Activated naive CD4-positive, alpha-beta T cell (primary cell): ENCODE data around the gene FGF9.
A peak's percentile ranks its signal among the peaks of the same experiment; 100 is the strongest.

Source experiments
- DNase-seq, 4 experiments: peaks; one replicate each; lab custom pipeline; 2025; lab: John Stamatoyannopoulos, UW

The FGF9 gene

DNA sequence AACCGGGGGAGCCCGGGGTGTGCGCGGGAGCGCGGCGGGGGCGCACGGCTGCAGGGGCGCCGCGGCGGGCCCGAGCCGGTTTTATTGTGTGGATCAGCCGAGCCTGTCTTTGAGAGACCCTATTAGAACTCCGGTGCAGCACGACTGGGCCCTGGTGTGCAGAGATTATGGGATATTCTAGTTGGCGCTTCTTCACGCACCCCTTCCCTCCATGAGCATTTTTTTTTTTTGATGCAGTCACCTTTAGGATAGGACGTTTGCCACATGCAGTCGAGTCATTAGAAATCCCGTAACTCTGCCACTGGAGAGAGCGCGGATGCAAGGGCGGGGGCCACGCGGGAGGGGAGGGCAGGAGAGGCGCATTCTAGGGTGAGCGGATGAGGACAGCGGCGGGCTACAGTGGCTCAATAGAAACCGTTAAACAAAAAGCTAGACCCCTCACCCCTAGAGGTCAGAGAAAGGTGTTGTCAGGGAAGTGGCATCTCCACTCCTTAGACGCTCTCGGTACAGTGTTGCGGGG is 3.7 kb downstream of the FGF9 start:
- no peak for DNase-seq

DNA sequence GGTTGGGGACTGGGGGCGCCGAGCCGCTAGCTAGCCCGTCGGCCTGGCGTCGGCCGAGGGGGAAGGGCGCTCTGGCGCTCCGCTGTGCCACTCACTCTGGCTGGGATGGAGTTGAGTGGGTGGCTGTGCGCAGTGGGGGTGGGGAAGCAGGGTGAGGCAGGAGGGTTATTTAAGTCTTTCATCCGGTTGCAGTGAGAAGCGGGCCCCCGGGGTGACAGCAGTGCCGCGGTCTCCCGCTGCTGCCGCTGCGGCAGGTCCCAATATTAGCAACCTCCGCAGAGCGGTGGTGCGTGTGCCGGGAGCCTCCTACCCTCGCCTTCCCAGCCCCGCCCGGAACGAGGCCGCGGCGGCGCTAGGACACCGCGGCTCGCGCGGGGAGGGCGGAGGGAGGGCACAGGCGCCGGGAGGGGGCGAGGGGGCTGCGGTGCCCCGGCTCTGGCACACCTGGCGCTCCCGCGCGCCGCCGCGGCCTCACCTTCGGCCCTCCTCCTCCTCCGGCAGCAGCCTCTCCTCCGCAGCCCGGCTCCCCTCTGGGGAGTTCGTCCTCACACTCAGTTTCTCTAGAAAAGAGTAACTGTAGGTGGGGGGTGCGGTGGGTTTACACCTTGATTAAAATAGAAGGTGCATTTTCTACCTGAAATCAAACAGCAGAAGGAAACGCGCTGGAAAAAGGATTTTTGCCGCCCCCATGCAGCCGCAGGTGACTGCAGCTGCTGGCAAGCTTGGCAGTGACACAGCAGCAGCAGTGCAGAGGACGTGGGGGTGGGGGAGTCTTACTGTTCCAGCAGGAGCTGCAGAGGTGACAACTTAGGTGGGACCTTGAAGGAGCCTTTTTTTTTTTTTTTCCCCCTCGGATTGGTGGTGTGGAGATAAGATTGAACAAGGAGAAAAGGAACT is 4.5 kb downstream of the FGF9 start:
- peak in 1 of 4 experiments; percentile 24 for DNase-seq

GRCh38 chr13:21676611-21677021 is 5.7 kb downstream of the FGF9 start:
- DNase-seq = no peak

- no peak for DNase-seq
Measured at GRCh38 chr13:21677075-21677623, 6.3 kb downstream of the FGF9 start.

DNA sequence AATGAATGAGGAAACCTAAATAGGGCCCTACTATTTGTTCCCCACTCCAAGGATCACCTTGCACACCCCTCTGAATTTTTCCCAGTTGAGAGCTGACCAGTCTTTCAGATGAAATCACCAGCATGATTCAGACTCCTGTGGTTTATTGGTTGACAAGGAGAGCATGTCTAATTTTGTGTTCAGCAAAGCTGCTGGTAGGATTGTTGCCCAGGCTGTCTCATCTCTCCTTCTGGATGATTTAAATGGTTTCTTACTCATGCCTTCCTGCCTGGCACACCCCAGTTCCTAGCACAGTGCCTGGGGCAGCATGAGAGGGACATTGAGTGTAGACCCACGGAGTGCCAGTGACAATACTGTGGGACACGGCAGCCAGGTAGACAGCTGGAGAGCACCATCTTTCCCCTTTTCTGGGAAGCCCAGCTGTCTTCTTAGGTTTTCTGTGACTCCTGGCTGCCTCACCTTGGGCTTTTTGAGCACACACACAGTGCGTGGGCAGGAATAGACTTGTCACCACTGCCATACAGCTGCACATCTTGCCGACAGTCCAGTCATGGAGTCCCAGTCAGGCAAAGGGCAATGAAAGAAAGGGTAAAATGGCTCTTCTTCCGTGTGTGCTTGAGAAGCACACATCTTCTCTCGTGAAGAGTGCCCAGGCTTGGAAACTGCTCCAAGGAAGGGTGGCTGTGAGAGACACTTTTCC is 12.3 kb downstream of the FGF9 start:
- DNase-seq = no peak

DNA sequence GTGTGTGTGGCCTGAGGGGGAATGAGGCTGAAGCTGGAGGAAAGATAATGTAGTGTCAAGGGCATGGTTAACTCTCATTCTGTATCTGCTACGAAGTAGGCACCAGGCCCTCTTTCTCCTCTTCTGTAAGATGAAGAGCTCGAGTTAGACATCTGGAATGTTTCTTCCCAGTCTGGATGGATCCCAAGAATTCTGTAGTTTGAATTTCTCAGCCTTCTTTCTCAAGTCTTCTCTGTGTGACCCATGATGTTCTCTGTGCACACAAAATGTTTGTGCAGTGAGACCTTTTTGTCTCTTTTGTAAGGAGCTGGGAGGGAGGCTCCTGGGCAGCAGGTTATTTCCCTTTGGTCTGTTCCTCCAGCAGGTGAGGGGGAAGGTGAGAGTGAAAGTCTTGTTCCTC is 13.7 kb downstream of the FGF9 start:
- DNase-seq = no peak

GRCh38 chr13:21685485-21686064 is 14.7 kb downstream of the FGF9 start:
- DNase-seq = no peak

- no peak for DNase-seq
Measured at GRCh38 chr13:21686751-21687391, 16.0 kb downstream of the FGF9 start.

GRCh38 chr13:21688056-21688455 is 17.2 kb downstream of the FGF9 start:
- no peak for DNase-seq

- DNase-seq = no peak
Measured at GRCh38 chr13:21689097-21689496, 18.2 kb downstream of the FGF9 start.

DNA sequence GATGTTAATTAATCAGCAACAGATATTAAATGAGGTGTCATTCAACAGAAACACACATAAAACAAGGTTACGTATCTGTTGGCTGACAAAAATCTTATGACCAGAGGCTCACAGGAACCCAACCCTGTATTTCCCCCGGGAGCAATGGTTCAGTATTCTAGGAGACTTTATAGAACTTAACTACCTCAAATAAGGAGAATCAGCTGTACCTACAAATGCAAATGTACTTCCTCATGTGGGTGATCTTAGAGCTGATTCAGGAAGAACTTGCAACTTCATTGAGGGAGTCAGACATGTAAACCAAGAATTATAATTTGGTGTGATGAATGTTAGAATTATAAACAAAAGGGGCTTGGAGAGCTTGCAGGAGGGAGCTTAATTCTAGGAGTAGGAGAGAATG is 20.1 kb downstream of the FGF9 start:
- DNase-seq = no peak

DNA sequence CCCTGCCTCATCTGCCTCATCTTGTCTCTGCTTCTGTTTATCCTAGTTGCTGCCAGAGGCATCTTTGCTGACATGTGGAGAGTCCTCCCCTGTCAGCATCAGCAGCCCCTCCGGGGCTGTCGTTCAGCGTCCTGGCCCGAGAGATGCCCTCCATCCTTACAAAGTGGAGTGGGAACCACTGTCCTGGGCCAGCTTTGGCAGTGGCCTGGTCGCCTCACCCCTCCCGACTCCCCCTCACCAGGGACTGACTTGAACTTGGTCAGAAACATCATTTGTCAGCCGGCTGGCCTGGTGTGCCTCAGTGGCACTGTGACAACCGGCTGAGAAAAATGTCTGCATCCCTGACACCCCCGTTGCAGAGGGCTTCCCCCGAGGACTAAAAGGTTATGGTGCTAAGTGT is 20.6 kb downstream of the FGF9 start:
- DNase-seq = no peak

DNA sequence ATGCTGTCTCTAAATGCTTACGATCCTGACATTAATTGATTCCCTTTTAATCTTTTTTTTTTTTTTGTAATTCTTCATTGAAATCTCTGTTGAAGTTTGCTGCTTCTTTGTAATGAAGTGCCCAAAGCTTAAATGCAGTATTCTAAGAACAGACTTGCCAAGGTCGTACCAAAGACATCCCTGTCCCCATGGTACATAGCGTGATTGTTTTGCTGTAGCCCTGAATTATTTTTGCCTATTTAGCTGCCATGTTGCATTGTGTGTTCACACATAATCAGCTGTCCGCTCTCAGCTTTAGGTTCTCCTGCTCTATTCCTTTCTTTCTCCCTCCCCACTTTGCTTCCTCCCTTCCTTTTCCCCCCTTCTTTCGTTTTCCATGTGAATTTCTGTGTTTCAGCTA is 21.1 kb downstream of the FGF9 start:
- DNase-seq = no peak

- DNase-seq = no peak
Measured at GRCh38 chr13:21694831-21695230, 24.0 kb downstream of the FGF9 start.

GRCh38 chr13:21695546-21695945 is 24.7 kb downstream of the FGF9 start:
- DNase-seq = no peak

GRCh38 chr13:21696865-21697448 is 26.1 kb downstream of the FGF9 start:
- DNase-seq = no peak

GRCh38 chr13:21698817-21699679 is 28.2 kb downstream of the FGF9 start:
- DNase-seq = no peak

DNA sequence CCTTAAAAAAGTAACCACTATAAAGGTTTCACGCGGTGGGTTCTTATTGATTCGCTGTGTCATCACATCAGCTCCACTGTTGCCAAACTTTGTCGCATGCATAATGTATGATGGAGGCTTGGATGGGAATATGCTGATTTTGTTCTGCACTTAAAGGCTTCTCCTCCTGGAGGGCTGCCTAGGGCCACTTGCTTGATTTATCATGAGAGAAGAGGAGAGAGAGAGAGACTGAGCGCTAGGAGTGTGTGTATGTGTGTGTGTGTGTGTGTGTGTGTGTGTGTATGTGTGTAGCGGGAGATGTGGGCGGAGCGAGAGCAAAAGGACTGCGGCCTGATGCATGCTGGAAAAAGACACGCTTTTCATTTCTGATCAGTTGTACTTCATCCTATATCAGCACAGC is 30.6 kb downstream of the FGF9 start:
- DNase-seq = no peak

- DNase-seq = no peak
Measured at GRCh38 chr13:21703846-21704245, 33.0 kb downstream of the FGF9 start.

DNA sequence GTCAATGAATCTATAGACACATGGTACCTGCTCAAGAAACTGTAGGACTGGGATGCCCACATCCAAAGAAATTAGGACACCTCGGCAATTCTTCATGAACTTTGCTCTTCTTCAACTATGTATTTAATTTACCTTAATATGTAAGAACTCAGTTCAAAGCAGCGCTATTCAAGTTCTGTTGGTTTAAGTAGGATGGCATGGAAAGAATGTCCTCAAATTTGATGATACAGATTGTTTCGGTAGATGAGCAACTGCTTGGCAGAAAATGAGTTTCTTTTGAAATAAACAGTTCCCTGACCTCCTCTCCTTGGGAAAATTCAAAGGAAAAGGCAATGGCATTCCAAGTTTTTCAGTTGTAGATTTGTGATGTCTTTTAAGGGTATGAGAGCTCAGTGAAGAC is 36.7 kb downstream of the FGF9 start:
- DNase-seq = no peak

- no peak for DNase-seq
Measured at GRCh38 chr13:21709697-21710096, 38.8 kb downstream of the FGF9 start.
